Measurements from ENCODE around the gene EDDM3A.

DNA sequence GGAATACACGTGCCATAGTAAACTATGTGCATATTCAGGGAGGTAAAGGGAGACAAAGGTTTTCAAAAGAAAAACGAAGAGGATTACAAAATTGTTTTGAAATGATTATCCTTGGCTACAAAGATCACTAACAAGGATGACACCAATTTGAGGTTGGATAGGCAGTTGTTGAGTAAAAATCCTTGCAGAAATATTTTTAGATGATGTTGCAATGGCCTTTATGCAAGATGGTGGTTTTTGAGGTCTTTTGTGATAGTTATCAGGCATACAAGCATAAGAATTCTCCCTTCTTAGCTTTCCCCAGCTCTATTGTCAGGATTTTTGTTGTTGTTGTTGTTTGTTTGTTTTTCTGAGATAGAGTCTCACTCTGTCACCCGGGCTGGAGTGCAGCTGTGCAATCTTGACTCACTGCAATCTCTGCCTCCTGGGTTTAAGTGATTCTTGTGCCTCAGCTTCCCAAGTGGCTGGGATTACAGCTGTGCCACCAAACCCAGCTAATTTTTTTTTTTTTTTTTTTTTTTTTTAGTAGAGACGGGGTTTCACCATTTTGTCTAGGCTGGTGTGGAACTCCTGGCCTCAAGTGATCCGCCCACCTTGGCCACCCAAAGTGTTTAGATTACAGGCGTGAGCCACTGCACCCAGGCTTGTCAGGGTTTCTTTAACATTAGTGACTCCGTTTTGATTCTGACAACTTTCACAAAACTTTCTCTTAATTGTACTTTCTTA is 49.1 kb downstream of the EDDM3A start:
- no peak for TF ChIP-seq FOXK2 (IDR thresholded peaks at IDR 0.05)
- TF ChIP-seq CTCF (IDR thresholded peaks at IDR 0.05 in 2 of 3, conservative IDR thresholded peaks at IDR 0.05 in 1 of 3; ENCODE audit: control insufficient read depth in 2 of 3, extremely low read depth in 1 of 3, insufficient read depth in 1 of 3, low read depth in 3 of 3, low read length in 3 of 3): no peak
- TF ChIP-seq LARP7 (IDR thresholded peaks at IDR 0.05): no peak
- no peak for TF ChIP-seq SREBF2 (IDR thresholded peaks at IDR 0.05; ENCODE audit: low read length)
- no peak for TF ChIP-seq ZNF24 (IDR thresholded peaks at IDR 0.05)
- TF ChIP-seq GABPA (IDR thresholded peaks at IDR 0.05; ENCODE audit: low read depth): no peak
- TF ChIP-seq USF1 (IDR thresholded peaks at IDR 0.05; ENCODE audit: borderline replicate concordance, extremely low read length, insufficient read depth, low read depth, low read length): no peak
- no peak for TF ChIP-seq FOXM1 (IDR thresholded peaks at IDR 0.05; ENCODE audit: low read depth, low read length)
- no peak for TF ChIP-seq SIN3A (IDR thresholded peaks at IDR 0.05; ENCODE audit: low read depth, low read length)
- TF ChIP-seq RELA (IDR thresholded peaks at IDR 0.05; ENCODE audit: borderline replicate concordance, partially characterized antibody): no peak
- no peak for TF ChIP-seq EED (IDR thresholded peaks at IDR 0.05; ENCODE audit: low read depth)

Measured in GM12878 (cell line).